Eye (tissue), 1 donor: ENCODE data around the gene MARCHF3.
"Not testable (repeated sequence)": the region's sequence is repeated elsewhere in the genome, so short reads cannot be mapped to it uniquely, and the experiment has no call there.

Experiments
- DNase-seq: peaks from one replicate; pipeline ENCODE4 v3.0.0-alpha.2; 2015

Gene MARCHF3

DNA sequence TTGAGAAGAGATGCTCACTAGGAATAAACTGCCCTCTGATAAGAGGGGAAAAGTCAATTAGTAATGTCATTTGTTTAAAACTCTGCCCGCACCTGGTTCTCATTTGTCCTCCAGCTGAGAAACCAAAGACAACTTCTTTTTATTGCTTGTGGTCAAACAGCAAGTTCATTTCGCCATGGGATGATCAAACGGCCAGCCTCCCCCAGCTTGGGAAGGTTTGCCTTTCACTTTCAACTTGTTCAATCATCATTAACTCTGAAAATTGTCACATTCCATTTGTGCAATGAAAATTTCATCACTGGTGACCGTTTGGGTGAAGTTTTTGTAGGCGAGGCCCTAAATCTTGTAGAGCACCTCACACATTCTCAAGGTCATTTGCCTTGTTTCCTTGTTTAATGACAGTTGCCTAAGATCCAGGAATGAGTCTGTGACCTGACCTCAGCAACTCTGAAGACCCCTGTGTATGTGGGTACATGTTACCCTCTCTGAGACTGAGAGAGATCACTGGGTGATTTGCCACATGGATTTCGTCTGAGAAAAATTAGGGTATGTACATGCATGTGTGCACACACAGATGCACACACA lies 117.7 kb downstream of the MARCHF3 start:
- DNase-seq, result peak; percentile 89

DNA sequence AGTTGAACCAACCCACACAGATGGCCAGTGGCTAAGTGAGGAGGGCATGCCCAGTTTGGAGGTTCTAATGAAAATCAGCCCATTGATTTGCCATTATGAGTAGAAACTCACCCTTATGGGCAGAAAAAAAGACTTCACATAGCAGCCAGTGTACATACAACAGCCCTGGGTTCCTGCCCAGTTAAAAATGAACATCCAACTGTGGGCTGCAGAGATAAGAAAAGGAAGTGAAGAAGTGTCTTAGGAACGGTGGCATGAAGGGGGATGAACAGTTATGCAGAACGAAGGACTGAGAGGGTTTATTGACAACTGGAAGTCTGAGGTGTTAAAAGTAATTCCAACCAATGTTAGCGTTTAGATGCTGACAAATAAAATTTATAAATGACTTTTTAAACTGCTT lies 118.4 kb downstream of the MARCHF3 start:
- peak; percentile 12 for DNase-seq

GRCh38 chr5:126909856-126910255 lies 120.5 kb downstream of the MARCHF3 start:
- DNase-seq, result no peak

DNA sequence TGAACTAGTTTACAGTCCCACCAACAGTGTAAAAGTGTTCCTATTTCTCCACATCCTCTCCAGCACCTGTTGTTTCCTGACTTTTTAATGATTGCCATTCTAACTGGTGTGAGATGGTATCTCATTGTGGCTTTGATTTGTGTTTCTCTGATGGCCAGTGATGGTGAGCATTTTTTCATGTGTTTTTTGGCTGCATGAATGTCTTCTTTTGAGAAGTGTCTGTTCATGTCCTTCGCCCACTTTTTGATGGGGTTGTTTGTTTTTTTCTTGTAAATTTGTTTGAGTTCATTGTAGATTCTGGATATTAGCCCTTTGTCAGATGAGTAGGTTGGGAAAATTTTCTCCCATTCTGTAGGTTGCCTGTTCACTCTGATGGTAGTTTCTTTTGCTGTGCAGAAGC lies 126.0 kb downstream of the MARCHF3 start:
- not testable (repeated sequence) for DNase-seq

- DNase-seq, result no peak
Measured at GRCh38 chr5:126900796-126901195, 129.6 kb downstream of the MARCHF3 start.

GRCh38 chr5:126899476-126899875 lies 130.9 kb downstream of the MARCHF3 start:
- DNase-seq, result no peak

DNA sequence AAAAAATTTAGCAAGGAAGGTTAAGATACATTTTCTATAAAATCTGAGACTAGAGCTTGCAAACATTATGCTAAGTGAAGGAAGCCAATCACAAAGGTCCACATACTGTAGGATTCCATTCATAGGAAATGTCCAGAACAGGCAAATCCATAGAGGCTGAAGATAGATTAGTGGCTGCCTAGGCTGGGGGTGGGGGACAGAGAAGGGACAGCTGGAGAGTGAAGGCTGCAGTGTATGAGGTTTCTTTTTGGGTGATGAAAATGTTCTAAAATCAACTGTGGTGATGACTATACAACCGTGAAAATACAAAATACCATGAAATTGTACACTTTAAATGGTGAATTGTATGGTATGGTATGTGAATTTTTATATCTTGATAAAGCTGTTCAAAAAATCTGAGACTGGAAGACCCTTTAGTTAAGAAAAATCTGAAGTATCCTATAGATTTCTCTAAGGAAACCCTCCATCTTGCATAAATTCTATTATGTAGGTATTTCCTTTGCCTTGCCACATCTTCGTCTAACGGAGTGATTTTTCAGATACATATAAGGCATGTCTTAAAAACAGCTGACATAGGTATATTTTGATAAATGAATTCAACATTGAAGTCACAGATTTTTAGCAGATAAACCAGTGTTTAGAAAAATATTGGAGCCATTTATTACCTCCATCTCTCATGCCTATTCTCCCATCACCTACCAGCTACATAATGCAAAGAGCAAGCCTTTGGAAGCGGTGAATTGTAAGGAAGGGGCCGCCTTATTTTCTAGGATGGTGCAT lies 132.3 kb downstream of the MARCHF3 start:
- no peak for DNase-seq

GRCh38 chr5:126896170-126896702 lies 134.1 kb downstream of the MARCHF3 start:
- no peak for DNase-seq

GRCh38 chr5:126895712-126896111 lies 134.6 kb downstream of the MARCHF3 start:
- not testable (repeated sequence) for DNase-seq

DNA sequence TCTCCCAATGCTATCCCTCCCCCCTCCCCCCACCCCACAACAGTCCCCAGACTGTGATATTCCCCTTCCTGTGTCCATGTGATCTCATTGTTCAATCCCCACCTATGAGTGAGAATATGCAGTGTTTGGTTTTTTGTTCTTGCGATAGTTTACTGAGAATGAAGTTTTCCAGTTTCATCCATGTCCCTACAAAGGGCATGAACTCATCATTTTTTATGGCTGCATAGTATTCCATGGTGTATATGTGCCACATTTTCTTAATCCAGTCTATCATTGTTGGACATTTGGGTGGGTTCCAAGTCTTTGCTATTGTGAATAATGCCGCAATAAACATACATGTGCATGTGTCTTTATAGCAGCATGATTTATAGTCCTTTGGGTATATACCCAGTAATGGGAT lies 139.9 kb downstream of the MARCHF3 start:
- DNase-seq, result not testable (repeated sequence)

DNA sequence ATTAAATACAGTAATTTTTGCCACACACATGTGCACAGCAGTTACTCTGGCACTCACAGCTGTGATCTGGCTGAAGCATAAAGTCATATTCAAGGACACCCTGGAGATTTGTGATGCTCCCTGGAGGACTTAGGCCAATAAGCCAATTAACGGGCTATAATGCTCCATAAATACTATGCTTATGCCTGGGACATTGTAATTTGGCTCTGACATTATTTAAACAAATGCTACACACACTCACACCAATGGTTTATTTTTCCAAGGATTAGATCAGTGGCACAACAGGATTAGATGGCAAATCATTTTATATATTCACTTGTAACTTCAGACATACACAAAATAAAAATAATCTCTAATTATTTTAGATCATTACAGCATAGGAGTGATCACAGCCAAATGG lies 142.2 kb downstream of the MARCHF3 start:
- DNase-seq, result peak; percentile 24

GRCh38 chr5:126884269-126884819 lies 146.0 kb downstream of the MARCHF3 start:
- peak; percentile 23 for DNase-seq

DNA sequence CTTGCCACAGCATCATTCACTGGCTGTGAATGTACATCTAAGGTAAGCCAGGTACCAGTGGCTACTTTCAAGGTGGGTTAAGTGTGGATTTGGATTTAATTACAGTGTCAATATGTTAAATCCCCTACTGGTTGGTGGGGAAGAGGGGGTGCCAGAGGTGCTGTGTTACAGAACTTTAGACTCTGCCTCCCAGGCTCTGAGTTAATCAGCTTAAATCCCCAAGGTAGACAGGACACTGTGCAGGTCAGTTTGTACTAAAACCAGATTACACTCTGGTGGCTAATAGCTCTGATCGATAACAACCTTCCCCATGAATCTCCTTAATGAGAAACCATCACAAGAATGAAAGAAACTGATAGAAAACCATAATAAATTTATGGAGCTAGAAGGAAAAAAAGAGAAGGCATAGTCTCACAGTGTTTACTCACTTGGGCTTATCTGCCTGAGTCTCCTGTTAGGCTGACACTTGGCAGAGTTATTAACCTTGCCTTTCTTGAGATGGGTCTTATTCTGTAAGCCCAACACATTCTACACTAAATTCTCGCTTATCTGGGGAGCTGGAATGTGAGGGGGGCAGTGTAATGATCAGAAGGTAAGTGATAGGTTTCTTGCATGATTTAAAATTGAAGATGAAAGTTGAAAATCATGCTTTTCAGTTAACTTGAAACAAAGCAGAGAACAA lies 146.7 kb downstream of the MARCHF3 start:
- no peak for DNase-seq

DNA sequence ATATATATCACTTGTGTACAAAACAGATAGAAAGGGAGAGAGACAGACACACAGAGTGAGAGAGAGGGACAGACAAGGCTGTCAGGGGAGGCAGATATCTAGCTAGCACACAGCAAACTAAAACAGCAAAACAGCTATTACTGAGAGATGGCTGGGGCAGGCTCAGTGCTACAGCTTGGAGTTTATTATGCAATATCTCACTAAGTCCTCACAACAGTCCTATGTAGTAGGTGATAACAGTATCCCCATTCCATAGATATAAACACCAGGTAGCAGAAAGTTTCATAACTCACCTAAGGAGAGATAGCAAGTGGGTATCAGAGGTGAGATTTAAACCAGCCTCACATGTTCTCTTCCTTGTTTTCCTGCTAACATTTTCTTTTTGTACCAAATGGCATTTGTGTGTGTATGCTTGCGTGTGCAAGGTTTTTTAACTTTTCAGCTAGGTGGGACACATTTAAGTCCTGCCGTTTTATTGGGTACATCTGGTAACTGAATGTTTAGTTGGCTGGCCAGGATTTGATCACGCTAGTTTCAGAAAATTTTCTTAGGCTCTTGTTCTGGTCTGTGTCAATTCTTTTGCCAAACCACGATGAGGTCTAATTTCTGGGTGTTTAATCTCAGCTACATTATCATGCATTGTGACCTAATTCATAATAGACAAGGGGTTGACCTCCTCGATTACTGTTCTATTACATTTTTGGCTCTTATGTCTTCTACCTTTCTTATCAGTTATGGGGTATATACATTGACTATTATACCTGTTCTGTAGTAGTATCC lies 148.3 kb downstream of the MARCHF3 start:
- DNase-seq, result no peak

GRCh38 chr5:126878634-126879033 lies 151.7 kb downstream of the MARCHF3 start:
- no peak for DNase-seq

DNA sequence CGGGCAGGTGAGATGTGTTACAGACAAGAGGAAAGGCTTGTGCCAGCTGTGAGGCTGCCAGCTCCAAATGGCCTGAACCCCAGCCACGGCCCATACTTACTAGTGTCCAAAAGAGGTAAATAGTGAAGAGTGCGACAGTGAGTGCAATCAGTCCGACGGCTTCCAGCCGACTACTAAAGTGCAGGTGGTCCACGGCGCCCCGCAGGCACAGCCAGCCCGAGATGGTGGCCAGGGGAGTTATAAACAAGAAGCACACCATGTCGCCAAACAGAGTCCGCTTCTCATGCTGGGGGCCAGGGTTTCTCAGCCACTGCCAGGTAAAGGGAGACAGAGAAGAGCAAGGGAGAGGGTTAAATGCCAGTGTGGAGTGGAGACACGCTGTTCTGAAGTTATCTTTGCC lies 152.3 kb downstream of the MARCHF3 start:
- DNase-seq, result no peak

- no peak for DNase-seq
Measured at GRCh38 chr5:126877602-126878001, 152.8 kb downstream of the MARCHF3 start.

DNA sequence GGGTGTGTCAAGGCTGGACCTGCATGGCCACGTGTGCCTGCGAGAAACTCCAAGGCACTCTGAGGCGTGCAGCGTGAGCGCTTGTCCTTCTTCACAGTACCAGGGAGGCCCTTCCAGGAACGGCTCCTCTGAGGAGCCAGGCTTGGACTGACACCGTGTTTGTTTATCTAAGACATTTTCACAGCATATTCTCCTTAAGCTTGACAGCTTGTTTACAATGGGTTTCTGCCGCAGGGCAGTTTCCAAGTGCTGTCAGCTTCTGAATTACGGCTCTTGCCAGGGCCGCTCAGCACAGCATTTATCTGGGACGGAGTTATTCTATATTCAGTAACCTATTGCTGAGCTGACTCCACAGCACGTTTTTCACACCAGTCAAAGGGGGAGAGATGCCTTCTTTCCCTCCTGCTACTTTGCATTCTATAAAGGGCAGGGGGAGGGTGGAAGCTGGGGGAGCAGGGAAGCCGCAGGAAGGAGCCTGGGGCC lies 155.0 kb downstream of the MARCHF3 start:
- DNase-seq, result peak; percentile 43

GRCh38 chr5:126872561-126873354 lies 157.6 kb downstream of the MARCHF3 start:
- no peak for DNase-seq

DNA sequence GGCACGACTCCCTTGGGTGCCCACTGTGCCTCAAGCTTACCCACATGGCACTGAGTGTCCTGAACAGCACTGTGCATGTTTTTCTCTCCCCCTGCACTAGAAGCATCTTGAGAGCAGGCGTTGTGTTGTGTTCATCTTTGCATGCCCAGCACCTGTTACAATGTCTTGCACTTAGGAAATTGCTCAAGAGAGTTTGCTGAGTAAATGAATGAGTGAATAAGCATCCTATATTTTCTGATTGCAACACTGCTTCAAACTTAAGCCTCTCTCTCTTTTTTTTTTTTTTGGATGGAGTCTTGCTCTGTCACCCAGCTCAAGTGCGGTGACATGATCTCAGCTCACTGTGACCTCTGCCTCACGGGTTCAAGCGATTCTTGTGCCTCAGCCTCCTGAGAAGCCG lies 158.9 kb downstream of the MARCHF3 start:
- DNase-seq, result no peak

- DNase-seq, result peak; percentile 85
Measured at GRCh38 chr5:126869005-126869451, 161.3 kb downstream of the MARCHF3 start.
